ENCODE data around the gene STK26. TPM values are rescaled to one million over a fixed set of nuclear protein-coding genes. Genes with fewer than 3 reads are reported as not detected.

STK26 gene
- total and polyA plus RNA-seq, 2 donors (not counting 1 experiment from before 2014, with no cell fraction given): 12.4 to 32.1 TPM

DNA sequence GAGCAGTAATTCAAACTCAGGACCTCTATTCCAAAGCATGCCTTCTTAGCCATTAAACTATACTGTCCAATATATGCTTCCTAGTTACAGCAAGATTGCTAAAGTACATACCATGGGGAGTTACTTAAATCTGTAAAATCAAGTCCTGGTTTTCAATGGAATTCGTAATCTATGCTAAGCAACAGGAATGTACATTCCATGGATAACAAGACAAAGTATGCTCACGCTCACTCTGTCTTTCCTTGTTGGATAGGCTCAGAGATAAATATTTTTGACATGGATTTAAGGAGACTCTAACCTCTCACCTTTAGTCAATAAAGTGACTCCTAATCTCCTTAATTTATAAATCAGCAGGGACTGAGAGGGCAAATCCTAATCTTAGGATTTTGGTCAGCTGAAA lies 47.3 kb upstream of the STK26 start:
- H3K9me3 Mint-ChIP-seq (ENCODE audit: insufficient read depth): no peaks in the 10 kb centered on the region
- no peak overlapping the region for H3K4me3 Mint-ChIP-seq
- H3K36me3 ChIP-seq (replicated peaks in 1 of 2; ENCODE audit: control extremely low read depth in 1 of 2, control insufficient read depth in 1 of 2, extremely low read depth in 1 of 2, insufficient read depth in 2 of 2, low read length in 1 of 2): no peaks in the 10 kb centered on the region
- CTCF ChIA-PET: interaction anchor here (1.2 kb wide), 1 partner anchor 10 kb away, joined by 3 read pairs; no protein-coding TSS in a partner anchor
- TF ChIP-seq CTCF (IDR thresholded peaks at IDR 0.05) (no peak), EZH2 (IDR thresholded peaks at IDR 0.05; ENCODE audit: borderline replicate concordance, insufficient read depth, low read depth, low read length, poor library complexity, severe bottlenecking) (no peak)
- no peaks in the 10 kb centered on the region for H3K4me1 ChIP-seq (ENCODE audit: control insufficient read depth in 2 of 2, insufficient read depth in 2 of 2, low read length in 2 of 2)
- intact Hi-C loops (cut with micrococcal nuclease): no loop called here
- POLR2A ChIA-PET: no interaction called here
- WGBS (ENCODE audit: insufficient coverage): no CpG with 5 or more reads among the region's 2 CpGs
- no peak overlapping the region for H3K27ac ChIP-seq (ENCODE audit: low read length in 2 of 2)
- no peaks in the 10 kb centered on the region for H3K79me2 ChIP-seq (ENCODE audit: control insufficient read depth, insufficient read depth, low read length)
- no peaks in the 10 kb centered on the region for H4K20me1 ChIP-seq (ENCODE audit: control insufficient read depth, insufficient read depth, low read length, poor library complexity, severe bottlenecking)
- no peak for DNase-seq
- no peak for ATAC-seq (ENCODE audit: low read depth)
- no peaks in the 10 kb centered on the region for H3K9me3 ChIP-seq (ENCODE audit: control extremely low read depth in 1 of 3, control insufficient read depth in 2 of 3, insufficient read depth in 1 of 3, low read length in 2 of 3)
- H3K9ac ChIP-seq (ENCODE audit: low read length): no peak overlapping the region
- no peaks in the 10 kb centered on the region for H3K4me1 Mint-ChIP-seq
- H3K27me3 Mint-ChIP-seq: no peaks in the 10 kb centered on the region
- H3K27ac Mint-ChIP-seq: no peak overlapping the region
- no peak overlapping the region for H3K4me2 ChIP-seq (replicated peaks; ENCODE audit: low read depth, low read length, poor library complexity, severe bottlenecking)
- H3K4me3 ChIP-seq (ENCODE audit: control extremely low read depth in 1 of 5, extremely low read depth in 1 of 5, insufficient read depth in 1 of 5, low read depth in 2 of 5, low read length in 4 of 5): no peak overlapping the region
- no peak overlapping the region for H2AFZ ChIP-seq (ENCODE audit: insufficient read depth, low read depth, low read length, poor library complexity, severe bottlenecking)
- H3K27me3 ChIP-seq (replicated peaks in 1 of 4; ENCODE audit: control extremely low read depth in 1 of 4, control insufficient read depth in 3 of 4, insufficient read depth in 4 of 4, low read length in 3 of 4): no peaks in the 10 kb centered on the region

- POLR2A ChIA-PET: no interaction called here
- CTCF ChIA-PET: no interaction called here
- no peaks in the 10 kb centered on the region for H3K27me3 Mint-ChIP-seq
Observed at GRCh38 chrX:131977619-131978018, 45.5 kb upstream of the STK26 start.

More at GRCh38 chrX:131977619-131978018, 45.5 kb upstream of the STK26 start:
- ATAC-seq (ENCODE audit: low read depth) (no peak), DNase-seq (no peak)
- Mint-ChIP-seq H3K4me3 (no peak overlapping the region), H3K27ac (no peak overlapping the region), H3K9me3 (ENCODE audit: insufficient read depth) (no peaks in the 10 kb centered on the region), H3K4me1 (peaks cover 6% of the 10 kb centered on the region)
- H3K27ac ChIP-seq (ENCODE audit: low read length in 2 of 2): no peak overlapping the region
- no peaks in the 10 kb centered on the region for H3K9me3 ChIP-seq (ENCODE audit: control extremely low read depth in 1 of 3, control insufficient read depth in 2 of 3, insufficient read depth in 1 of 3, low read length in 2 of 3)
- H2AFZ ChIP-seq (ENCODE audit: insufficient read depth, low read depth, low read length, poor library complexity, severe bottlenecking): no peak overlapping the region
- no CpG with 5 or more reads among the region's 3 CpGs for WGBS (ENCODE audit: insufficient coverage)
- no peak overlapping the region for H3K4me3 ChIP-seq (ENCODE audit: control extremely low read depth in 1 of 5, extremely low read depth in 1 of 5, insufficient read depth in 1 of 5, low read depth in 2 of 5, low read length in 4 of 5)
- no peak for TF ChIP-seq EZH2 (IDR thresholded peaks at IDR 0.05; ENCODE audit: borderline replicate concordance, insufficient read depth, low read depth, low read length, poor library complexity, severe bottlenecking)
- TF ChIP-seq CTCF (IDR thresholded peaks at IDR 0.05): no peak
- H3K36me3 ChIP-seq (replicated peaks in 1 of 2; ENCODE audit: control extremely low read depth in 1 of 2, control insufficient read depth in 1 of 2, extremely low read depth in 1 of 2, insufficient read depth in 2 of 2, low read length in 1 of 2): no peaks in the 10 kb centered on the region
- H3K4me2 ChIP-seq (replicated peaks; ENCODE audit: low read depth, low read length, poor library complexity, severe bottlenecking): no peak overlapping the region
- intact Hi-C loops (cut with micrococcal nuclease): no loop called here
- no peaks in the 10 kb centered on the region for H4K20me1 ChIP-seq (ENCODE audit: control insufficient read depth, insufficient read depth, low read length, poor library complexity, severe bottlenecking)
- H3K79me2 ChIP-seq (ENCODE audit: control insufficient read depth, insufficient read depth, low read length): no peaks in the 10 kb centered on the region
- no peaks in the 10 kb centered on the region for H3K27me3 ChIP-seq (replicated peaks in 1 of 4; ENCODE audit: control extremely low read depth in 1 of 4, control insufficient read depth in 3 of 4, insufficient read depth in 4 of 4, low read length in 3 of 4)
- no peak overlapping the region for H3K9ac ChIP-seq (ENCODE audit: low read length)
- no peaks in the 10 kb centered on the region for H3K4me1 ChIP-seq (ENCODE audit: control insufficient read depth in 2 of 2, insufficient read depth in 2 of 2, low read length in 2 of 2)
